Measurements from ENCODE around the gene CLRN1.

- TF ChIP-seq YY1 (IDR thresholded peaks at IDR 0.05; ENCODE audit: insufficient read depth, insufficient read length) (no peak), ZNF274 (IDR thresholded peaks at IDR 0.05; ENCODE audit: low read depth, low read length) (no peak)
Measured at GRCh38 chr3:150951923-150952322, 20.6 kb downstream of the CLRN1 start.

Measured in NT2/D1 (cell line).